ENCODE measurements around the gene CCDC17. TPM values are rescaled to one million over a fixed set of nuclear protein-coding genes. Genes with fewer than 3 reads are reported as not detected.

The CCDC17 gene
- polyA plus RNA-seq, 3 donors = 4.4 TPM; not detected in 2

GRCh38 chr1:45619149-45619921 lies 4.5 kb downstream of the CCDC17 start:
- no peak overlapping the region for H3K4me3 Mint-ChIP-seq
- TF ChIP-seq, protein P1, sequence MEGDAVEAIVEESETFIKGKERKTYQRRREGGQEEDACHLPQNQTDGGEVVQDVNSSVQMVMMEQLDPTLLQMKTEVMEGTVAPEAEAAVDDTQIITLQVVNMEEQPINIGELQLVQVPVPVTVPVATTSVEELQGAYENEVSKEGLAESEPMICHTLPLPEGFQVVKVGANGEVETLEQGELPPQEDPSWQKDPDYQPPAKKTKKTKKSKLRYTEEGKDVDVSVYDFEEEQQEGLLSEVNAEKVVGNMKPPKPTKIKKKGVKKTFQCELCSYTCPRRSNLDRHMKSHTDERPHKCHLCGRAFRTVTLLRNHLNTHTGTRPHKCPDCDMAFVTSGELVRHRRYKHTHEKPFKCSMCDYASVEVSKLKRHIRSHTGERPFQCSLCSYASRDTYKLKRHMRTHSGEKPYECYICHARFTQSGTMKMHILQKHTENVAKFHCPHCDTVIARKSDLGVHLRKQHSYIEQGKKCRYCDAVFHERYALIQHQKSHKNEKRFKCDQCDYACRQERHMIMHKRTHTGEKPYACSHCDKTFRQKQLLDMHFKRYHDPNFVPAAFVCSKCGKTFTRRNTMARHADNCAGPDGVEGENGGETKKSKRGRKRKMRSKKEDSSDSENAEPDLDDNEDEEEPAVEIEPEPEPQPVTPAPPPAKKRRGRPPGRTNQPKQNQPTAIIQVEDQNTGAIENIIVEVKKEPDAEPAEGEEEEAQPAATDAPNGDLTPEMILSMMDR (IDR thresholded peaks at IDR 0.05) = no peak
- H3K27ac ChIP-seq (ENCODE audit: low read depth in 1 of 2, low read length in 2 of 2) = peak overlapping the region in 1 of 2 donors; percentile 40
- H3K4me2 ChIP-seq (replicated peaks; ENCODE audit: extremely low read depth, low read length, poor library complexity, severe bottlenecking) = no peak overlapping the region
- H3K4me3 ChIP-seq (replicated peaks in 1 of 3; ENCODE audit: low read depth in 2 of 3, low read length in 3 of 3) = no peak overlapping the region
- H3K36me3 ChIP-seq (replicated peaks in 1 of 2; ENCODE audit: control insufficient read depth in 1 of 2, insufficient read depth in 2 of 2, low read length in 2 of 2) = peaks cover 73 to 88% of the 10 kb centered on the region in 2 donors
- peaks cover 11% of the 10 kb centered on the region for H3K4me1 Mint-ChIP-seq
- H3K27me3 Mint-ChIP-seq (ENCODE audit: low read depth in 3 of 3) = peaks cover 0 to 3% (median 2%) of the 10 kb centered on the region in 3 donors
- intact Hi-C loops (cut with micrococcal nuclease) = no loop called here
- DNase-seq = no peak
- H3K79me2 ChIP-seq (ENCODE audit: insufficient read depth, low read length) = no peaks in the 10 kb centered on the region
- peaks cover 0 to 2% of the 10 kb centered on the region in 2 donors for H3K4me1 ChIP-seq (ENCODE audit: control insufficient read depth in 1 of 2, insufficient read depth in 2 of 2, low read length in 2 of 2)
- WGBS (ENCODE audit: insufficient coverage) = 71% methylated on average over 5 of the region's 8 CpGs
- peak overlapping the region in 4 of 7 donors; percentile 17 to 64 (median 46) for H3K27ac Mint-ChIP-seq
- peaks cover 62 to 72% of the 10 kb centered on the region in 2 donors for H3K36me3 Mint-ChIP-seq
- H2AFZ ChIP-seq (ENCODE audit: insufficient read depth, low read depth, low read length, poor library complexity, severe bottlenecking) = no peak overlapping the region
- no peaks in the 10 kb centered on the region for H3K27me3 ChIP-seq (ENCODE audit: control insufficient read depth in 2 of 2, insufficient read depth in 2 of 2, low read length in 2 of 2)
- H3K9me3 Mint-ChIP-seq = no peaks in the 10 kb centered on the region
- H4K20me1 ChIP-seq (ENCODE audit: insufficient read depth, low read length) = peaks cover 23% of the 10 kb centered on the region
- no peak overlapping the region for H3K9ac ChIP-seq (ENCODE audit: insufficient read depth, low read length, poor library complexity, severe bottlenecking)
- H3K9me3 ChIP-seq (replicated peaks in 1 of 2; ENCODE audit: control insufficient read depth in 1 of 2, insufficient read depth in 1 of 2, low read length in 2 of 2) = no peaks in the 10 kb centered on the region

GRCh38 chr1:45617618-45618017 lies 6.2 kb downstream of the CCDC17 start:
- Histone ChIP-seq H3K79me2 (ENCODE audit: insufficient read depth, low read length) (no peaks in the 10 kb centered on the region), H3K27me3 (ENCODE audit: control insufficient read depth in 2 of 2, insufficient read depth in 2 of 2, low read length in 2 of 2) (no peaks in the 10 kb centered on the region), H3K9me3 (replicated peaks in 1 of 2; ENCODE audit: control insufficient read depth in 1 of 2, insufficient read depth in 1 of 2, low read length in 2 of 2) (no peaks in the 10 kb centered on the region), H4K20me1 (ENCODE audit: insufficient read depth, low read length) (peaks cover 14% of the 10 kb centered on the region), H3K9ac (ENCODE audit: insufficient read depth, low read length, poor library complexity, severe bottlenecking) (no peak overlapping the region), H3K4me3 (replicated peaks in 1 of 3; ENCODE audit: low read depth in 2 of 3, low read length in 3 of 3) (no peak overlapping the region), H3K4me1 (ENCODE audit: control insufficient read depth in 1 of 2, insufficient read depth in 2 of 2, low read length in 2 of 2) (peaks cover 0 to 2% of the 10 kb centered on the region in 2 donors), H2AFZ (ENCODE audit: insufficient read depth, low read depth, low read length, poor library complexity, severe bottlenecking) (no peak overlapping the region), H3K36me3 (replicated peaks in 1 of 2; ENCODE audit: control insufficient read depth in 1 of 2, insufficient read depth in 2 of 2, low read length in 2 of 2) (peaks cover 69 to 89% of the 10 kb centered on the region in 2 donors), H3K27ac (ENCODE audit: low read depth in 1 of 2, low read length in 2 of 2) (peak overlapping the region in 1 of 2 donors; percentile 49), H3K4me2 (replicated peaks; ENCODE audit: extremely low read depth, low read length, poor library complexity, severe bottlenecking) (no peak overlapping the region)
- H3K4me3 Mint-ChIP-seq = no peak overlapping the region
- TF ChIP-seq, protein P1 (IDR thresholded peaks at IDR 0.05) = no peak
- peaks cover 58 to 72% of the 10 kb centered on the region in 2 donors for H3K36me3 Mint-ChIP-seq
- no peaks in the 10 kb centered on the region for H3K27me3 Mint-ChIP-seq (ENCODE audit: low read depth in 3 of 3)
- H3K9me3 Mint-ChIP-seq = no peaks in the 10 kb centered on the region
- 92% methylated on average over 2 of the region's 4 CpGs for WGBS (ENCODE audit: insufficient coverage)
- peak overlapping the region in 2 of 7 donors; percentile 37 to 64 for H3K27ac Mint-ChIP-seq
- intact Hi-C loops (cut with micrococcal nuclease) = no loop called here
- peaks cover 7% of the 10 kb centered on the region for H3K4me1 Mint-ChIP-seq
- no peak for DNase-seq

Measured in CD14-positive monocyte (primary cell).